Esophagus squamous epithelium (tissue), 4 donors: ENCODE results near the gene HSPA1L.

ENCODE experiments used
- CTCF ChIP-seq, 6 experiments: fragments of 450-650 bp in 4 of 6; fragments of 200-600 bp in 2 of 6; sonication (generic) in 2 of 6; IDR thresholded peaks; one replicate each; pipeline ENCODE4 v1.5.1; 2016 to 2019; ENCODE audit warnings: antibody characterized with exemption in 6 of 6, mild to moderate bottlenecking in 4 of 6, moderate library complexity in 4 of 6
- POLR2A ChIP-seq, 4 donors: fragments of 450-650 bp; IDR thresholded peaks; one replicate each; pipeline ENCODE4 v1.6.1; 2017; ENCODE audit warnings: antibody characterized with exemption in 4 of 4, mild to moderate bottlenecking in 4 of 4, moderate library complexity in 3 of 4

GRCh38 chr6:31763619-31763940 lies 51.5 kb downstream of the HSPA1L start:
- no peak for TF ChIP-seq CTCF (IDR thresholded peaks at IDR 0.05)
- no peak for TF ChIP-seq POLR2A (IDR thresholded peaks at IDR 0.05)
